ENCODE results near the gene FGF7. TPM values are rescaled to one million over a fixed set of nuclear protein-coding genes. Genes with fewer than 3 reads are reported as not detected.

Gene FGF7
- total RNA-seq, 1 experiment from 2014 or later = not detected

DNA sequence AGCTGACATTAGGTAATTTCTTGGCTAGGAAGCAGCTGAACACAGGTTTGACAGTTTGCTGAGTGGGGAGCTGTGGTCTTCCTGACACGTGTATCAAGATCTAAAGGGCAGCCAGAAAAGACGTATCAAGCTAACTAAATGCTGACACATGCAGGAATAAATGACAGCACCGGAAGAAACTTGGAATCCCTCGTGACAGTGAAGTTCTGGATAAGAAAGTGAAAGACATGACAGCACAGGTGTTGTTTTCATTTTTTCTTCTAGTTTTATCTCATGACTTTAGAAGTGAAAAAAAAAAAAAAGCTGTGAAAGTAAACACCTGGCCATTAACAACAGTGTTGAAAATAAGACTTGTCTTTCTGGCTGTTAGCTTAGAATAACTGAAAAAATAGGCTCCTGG, 48.7 kb downstream of the FGF7 start:
- Histone ChIP-seq H3K27me3 (ENCODE audit: insufficient read depth, low read length) (no peaks in the 10 kb centered on the region), H3T11ph (ENCODE audit: low read length) (no peak overlapping the region), H4K20me1 (ENCODE audit: control insufficient read depth, insufficient read depth, insufficient read length) (no peaks in the 10 kb centered on the region), H3K4me2 (ENCODE audit: insufficient read depth, insufficient read length, low read length) (no peak overlapping the region), H2AFZ (ENCODE audit: low read length) (no peak overlapping the region), H3K27ac (ENCODE audit: insufficient read length, low read depth, low read length) (no peak overlapping the region), H4K91ac (ENCODE audit: insufficient read length, low read depth, low read length) (no peak overlapping the region), H3K18ac (ENCODE audit: insufficient read length, low read depth, low read length) (no peak overlapping the region), H3K14ac (ENCODE audit: insufficient read depth, low read length) (no peak overlapping the region), H2BK12ac (ENCODE audit: insufficient read length, low read depth, low read length) (no peak overlapping the region), H4K5ac (ENCODE audit: insufficient read length, low read depth, low read length) (no peak overlapping the region), H3K23me2 (ENCODE audit: insufficient read length, low read depth, low read length, poor library complexity, severe bottlenecking) (no peaks in the 10 kb centered on the region), H3K79me2 (ENCODE audit: insufficient read depth, low read length) (no peaks in the 10 kb centered on the region), H2BK120ac (ENCODE audit: low read depth, low read length, poor library complexity, severe bottlenecking) (no peak overlapping the region), H4K8ac (replicated peaks; ENCODE audit: insufficient read length, low read depth, low read length) (no peak overlapping the region), H2AK5ac (ENCODE audit: insufficient read length, low read length) (no peak overlapping the region), H2BK15ac (ENCODE audit: low read depth, low read length) (no peak overlapping the region), H3K79me1 (ENCODE audit: insufficient read depth, low read depth, low read length, poor library complexity, severe bottlenecking) (no peaks in the 10 kb centered on the region), H3K9ac (ENCODE audit: extremely low read depth, insufficient read length, low read length) (no peak overlapping the region), H2BK5ac (ENCODE audit: insufficient read length, low read length) (no peak overlapping the region), H3K56ac (ENCODE audit: insufficient read length, low read depth, low read length) (no peak overlapping the region), H3K23ac (ENCODE audit: insufficient read length, low read depth, low read length) (no peak overlapping the region), H3K4me1 (ENCODE audit: insufficient read depth, low read length) (no peaks in the 10 kb centered on the region), H3K9me3 (ENCODE audit: control insufficient read depth, low read depth, low read length) (no peaks in the 10 kb centered on the region), H3K4ac (ENCODE audit: low read depth, low read length) (no peak overlapping the region), H2BK20ac (ENCODE audit: low read depth, low read length, poor library complexity, severe bottlenecking) (no peak overlapping the region)
- no CpG with 5 or more reads among the region's 4 CpGs for WGBS (ENCODE audit: extremely low coverage, insufficient read length, low lambda C conversion rate)
- no peaks in the 10 kb centered on the region for H3K36me3 Mint-ChIP-seq (ENCODE audit: insufficient read depth in 1 of 3, low read depth in 3 of 3)
- H3K27me3 Mint-ChIP-seq (ENCODE audit: low read depth) = no peaks in the 10 kb centered on the region
- H3K4me3 Mint-ChIP-seq = no peak overlapping the region
- no peaks in the 10 kb centered on the region for H3K4me1 Mint-ChIP-seq
- TF ChIP-seq, protein P1, sequence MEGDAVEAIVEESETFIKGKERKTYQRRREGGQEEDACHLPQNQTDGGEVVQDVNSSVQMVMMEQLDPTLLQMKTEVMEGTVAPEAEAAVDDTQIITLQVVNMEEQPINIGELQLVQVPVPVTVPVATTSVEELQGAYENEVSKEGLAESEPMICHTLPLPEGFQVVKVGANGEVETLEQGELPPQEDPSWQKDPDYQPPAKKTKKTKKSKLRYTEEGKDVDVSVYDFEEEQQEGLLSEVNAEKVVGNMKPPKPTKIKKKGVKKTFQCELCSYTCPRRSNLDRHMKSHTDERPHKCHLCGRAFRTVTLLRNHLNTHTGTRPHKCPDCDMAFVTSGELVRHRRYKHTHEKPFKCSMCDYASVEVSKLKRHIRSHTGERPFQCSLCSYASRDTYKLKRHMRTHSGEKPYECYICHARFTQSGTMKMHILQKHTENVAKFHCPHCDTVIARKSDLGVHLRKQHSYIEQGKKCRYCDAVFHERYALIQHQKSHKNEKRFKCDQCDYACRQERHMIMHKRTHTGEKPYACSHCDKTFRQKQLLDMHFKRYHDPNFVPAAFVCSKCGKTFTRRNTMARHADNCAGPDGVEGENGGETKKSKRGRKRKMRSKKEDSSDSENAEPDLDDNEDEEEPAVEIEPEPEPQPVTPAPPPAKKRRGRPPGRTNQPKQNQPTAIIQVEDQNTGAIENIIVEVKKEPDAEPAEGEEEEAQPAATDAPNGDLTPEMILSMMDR (conservative IDR thresholded peaks at IDR 0.05) = no peak
- DNase-seq = no peak
- no peak overlapping the region for H3K27ac Mint-ChIP-seq
- H3K9me3 Mint-ChIP-seq = no peaks in the 10 kb centered on the region
